Measurements from ENCODE around the gene SPEN. TPM values are rescaled to one million over a fixed set of nuclear protein-coding genes. Genes with fewer than 3 reads are reported as not detected.

SPEN gene
- total RNA-seq, 1 donor from 2014 or later, result 39.4 TPM

GRCh38 chr1:15849775-15850324, 2.3 kb downstream of the SPEN start:
- peak overlapping the region; percentile 98 for H3K27ac Mint-ChIP-seq (ENCODE audit: unreplicated experiment)
- H3K4me3 Mint-ChIP-seq (ENCODE audit: unreplicated experiment), result peak overlapping the region; percentile 99
- H3K9me3 Mint-ChIP-seq (ENCODE audit: low read depth), result no peaks in the 10 kb centered on the region
- H3K4me1 Mint-ChIP-seq (ENCODE audit: low read depth), result peaks cover 45% of the 10 kb centered on the region
- no peak for DNase-seq (ENCODE audit: low spot score)
- TF ChIP-seq CTCF (IDR thresholded peaks at IDR 0.05), result no peak
- peaks cover 2% of the 10 kb centered on the region for H3K36me3 Mint-ChIP-seq (ENCODE audit: low read depth)
- H3K27me3 Mint-ChIP-seq (ENCODE audit: low read depth), result no peaks in the 10 kb centered on the region

GRCh38 chr1:15850471-15851001, 3.0 kb downstream of the SPEN start:
- Mint-ChIP-seq H3K36me3 (ENCODE audit: low read depth) (peaks cover 2% of the 10 kb centered on the region), H3K27me3 (ENCODE audit: low read depth) (no peaks in the 10 kb centered on the region), H3K4me1 (ENCODE audit: low read depth) (peaks cover 38% of the 10 kb centered on the region), H3K4me3 (ENCODE audit: unreplicated experiment) (peak overlapping the region; percentile 99), H3K9me3 (ENCODE audit: low read depth) (no peaks in the 10 kb centered on the region), H3K27ac (ENCODE audit: unreplicated experiment) (peak overlapping the region; percentile 98)
- no peak for TF ChIP-seq CTCF (IDR thresholded peaks at IDR 0.05)
- no peak for DNase-seq (ENCODE audit: low spot score)

- H3K4me1 Mint-ChIP-seq (ENCODE audit: low read depth), result peaks cover 32% of the 10 kb centered on the region
- H3K4me3 Mint-ChIP-seq (ENCODE audit: unreplicated experiment), result peak overlapping the region; percentile 22
- no peak for TF ChIP-seq CTCF (IDR thresholded peaks at IDR 0.05)
- peak overlapping the region; percentile 98 for H3K27ac Mint-ChIP-seq (ENCODE audit: unreplicated experiment)
- DNase-seq (ENCODE audit: low spot score), result no peak
- H3K36me3 Mint-ChIP-seq (ENCODE audit: low read depth), result peaks cover 2% of the 10 kb centered on the region
- H3K9me3 Mint-ChIP-seq (ENCODE audit: low read depth), result no peaks in the 10 kb centered on the region
- no peaks in the 10 kb centered on the region for H3K27me3 Mint-ChIP-seq (ENCODE audit: low read depth)
Observed at GRCh38 chr1:15851210-15852035, 3.9 kb downstream of the SPEN start.

- peaks cover 32% of the 10 kb centered on the region for H3K4me1 Mint-ChIP-seq (ENCODE audit: low read depth)
- H3K27ac Mint-ChIP-seq (ENCODE audit: unreplicated experiment), result peak overlapping the region; percentile 62
- no peak for TF ChIP-seq CTCF (IDR thresholded peaks at IDR 0.05)
- no peaks in the 10 kb centered on the region for H3K9me3 Mint-ChIP-seq (ENCODE audit: low read depth)
- peaks cover 2% of the 10 kb centered on the region for H3K36me3 Mint-ChIP-seq (ENCODE audit: low read depth)
- no peak for DNase-seq (ENCODE audit: low spot score)
- no peak overlapping the region for H3K4me3 Mint-ChIP-seq (ENCODE audit: unreplicated experiment)
- H3K27me3 Mint-ChIP-seq (ENCODE audit: low read depth), result no peaks in the 10 kb centered on the region
Observed at GRCh38 chr1:15852036-15852827, 4.7 kb downstream of the SPEN start.

- no peak for TF ChIP-seq CTCF (IDR thresholded peaks at IDR 0.05)
- Mint-ChIP-seq H3K4me3 (ENCODE audit: unreplicated experiment) (no peak overlapping the region), H3K9me3 (ENCODE audit: low read depth) (no peaks in the 10 kb centered on the region), H3K27ac (ENCODE audit: unreplicated experiment) (peak overlapping the region; percentile 27), H3K36me3 (ENCODE audit: low read depth) (peaks cover 2% of the 10 kb centered on the region), H3K27me3 (ENCODE audit: low read depth) (no peaks in the 10 kb centered on the region), H3K4me1 (ENCODE audit: low read depth) (peaks cover 32% of the 10 kb centered on the region)
- no peak for DNase-seq (ENCODE audit: low spot score)
Observed at GRCh38 chr1:15852828-15853302, 5.4 kb downstream of the SPEN start.

Data from chondrocyte (in vitro differentiated cells).